Ramos (cell line): ENCODE data around the gene WNT11.
"Not testable (repeated sequence)": the region's sequence is repeated elsewhere in the genome, so short reads cannot be mapped to it uniquely, and the experiment has no call there.

Experiments
- in situ Hi-C: fragments of 300-500 bp; cut with MboI; formaldehyde crosslinking; loops from one replicate; pipeline ENCODE4 v1.14.3; 2022; ENCODE audit warnings: low sequenced_read_pairs; ENCODE audit not compliant: unreplicated experiment

Gene WNT11

GRCh38 chr11:76207642-76208401 is 1.5 kb upstream of the WNT11 start:
- in situ Hi-C loops, result loop anchor here (25.0 kb wide), 1 partner anchor 479 kb away; no protein-coding TSS in a partner anchor

GRCh38 chr11:76206077-76206326 is 300 bp downstream of the WNT11 start:
- in situ Hi-C loops, result loop anchor here (25.0 kb wide), 1 partner anchor 481 kb away; no protein-coding TSS in a partner anchor

GRCh38 chr11:76205252-76206076 is 838 bp downstream of the WNT11 start:
- in situ Hi-C loops, result loop anchor here (25.0 kb wide), 1 partner anchor 482 kb away; no protein-coding TSS in a partner anchor

GRCh38 chr11:76203937-76204336 is 2.4 kb downstream of the WNT11 start:
- in situ Hi-C loops, result loop anchor here (5.0 to 25.0 kb wide), 2 partner anchors 113 to 483 kb away; no protein-coding TSS in a partner anchor

- in situ Hi-C loops, result loop anchor here (5.0 to 25.0 kb wide), 2 partner anchors 114 to 484 kb away; no protein-coding TSS in a partner anchor
Measured at GRCh38 chr11:76203131-76203925, 3.0 kb downstream of the WNT11 start.

- in situ Hi-C loops, result loop anchor here (5.0 to 25.0 kb wide), 2 partner anchors 115 to 485 kb away; no protein-coding TSS in a partner anchor
Measured at GRCh38 chr11:76201672-76202412, 4.5 kb downstream of the WNT11 start.

- in situ Hi-C loops, result loop anchor here (5.0 to 25.0 kb wide), 2 partner anchors 116 to 486 kb away; no protein-coding TSS in a partner anchor
Measured at GRCh38 chr11:76201056-76201455, 5.2 kb downstream of the WNT11 start.

- in situ Hi-C loops, result loop anchor here (5.0 to 25.0 kb wide), 2 partner anchors 117 to 487 kb away; no protein-coding TSS in a partner anchor
Measured at GRCh38 chr11:76200006-76200940, 6.0 kb downstream of the WNT11 start.

GRCh38 chr11:76198691-76199090 is 7.6 kb downstream of the WNT11 start:
- in situ Hi-C loops, result not testable (repeated sequence)

GRCh38 chr11:76197941-76198640 is 8.2 kb downstream of the WNT11 start:
- in situ Hi-C loops, result no loop called here

- in situ Hi-C loops, result no loop called here
Measured at GRCh38 chr11:76197332-76197731, 9.0 kb downstream of the WNT11 start.

- in situ Hi-C loops, result no loop called here
Measured at GRCh38 chr11:76196849-76197248, 9.5 kb downstream of the WNT11 start.

- in situ Hi-C loops, result no loop called here
Measured at GRCh38 chr11:76194872-76195668, 11.2 kb downstream of the WNT11 start.

- in situ Hi-C loops, result no loop called here
Measured at GRCh38 chr11:76193219-76193618, 13.1 kb downstream of the WNT11 start.

- in situ Hi-C loops, result no loop called here
Measured at GRCh38 chr11:76190376-76190775, 15.9 kb downstream of the WNT11 start.

GRCh38 chr11:76189682-76190081 is 16.6 kb downstream of the WNT11 start:
- in situ Hi-C loops, result no loop called here

GRCh38 chr11:76188873-76189272 is 17.4 kb downstream of the WNT11 start:
- in situ Hi-C loops, result no loop called here
